GM20431 (cell line): ENCODE data around the gene AHCYL1.
"Not testable (repeated sequence)": the region's sequence is repeated elsewhere in the genome, so short reads cannot be mapped to it uniquely, and the experiment has no call there.

Experiments
- in situ Hi-C: fragments of 300-500 bp; cut with MseI, MboI; formaldehyde crosslinking; loops from one replicate; pipeline ENCODE4 v1.15.0; 2020; ENCODE audit warnings: low sequenced_read_pairs; ENCODE audit not compliant: unreplicated experiment

The AHCYL1 gene

DNA sequence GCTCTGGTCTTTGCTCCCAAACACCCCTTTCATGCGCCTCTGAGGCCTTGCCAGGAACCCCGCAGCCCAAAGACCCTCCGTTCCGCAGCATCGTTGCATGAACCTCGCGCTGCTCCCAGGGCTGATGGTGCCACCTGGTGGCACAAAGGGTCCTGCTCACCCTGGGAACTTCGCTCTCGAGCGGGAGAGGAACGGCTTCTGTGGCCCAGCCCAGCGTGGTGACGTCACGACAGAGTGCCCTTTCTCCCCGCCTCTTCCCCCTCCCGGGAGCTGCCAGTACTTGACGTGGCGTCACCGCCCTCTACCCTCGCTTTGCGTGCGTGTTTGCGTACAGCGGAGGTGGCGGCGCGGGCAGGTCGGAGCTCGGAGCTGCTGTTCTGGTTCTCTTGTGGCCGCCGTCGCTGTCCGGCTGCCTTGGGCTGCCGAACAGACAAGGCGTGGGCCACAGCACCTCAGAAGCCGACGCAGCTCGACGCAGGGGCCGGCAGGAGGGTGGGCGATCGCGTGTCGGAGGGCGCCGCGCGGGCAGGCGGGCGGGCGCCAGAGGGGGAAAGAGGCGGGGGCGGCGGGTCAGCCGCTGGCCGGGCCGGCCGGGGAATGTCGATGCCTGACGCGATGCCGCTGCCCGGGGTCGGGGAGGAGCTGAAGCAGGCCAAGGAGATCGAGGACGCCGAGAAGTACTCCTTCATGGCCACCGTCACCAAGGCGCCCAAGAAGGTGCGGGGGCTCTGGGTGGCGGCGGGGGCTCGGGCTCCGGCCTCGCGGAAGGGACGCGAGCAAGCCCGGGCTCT, at the start of gene AHCYL1:
AHCYL1 (plus strand) TSS at position 310 of the 791 bp plus-strand sequence; CDS start at position 598, 288 bp downstream.
- in situ Hi-C loops = loop anchor here (10.0 to 25.0 kb wide), 2 partner anchors 210 to 347 kb away; no protein-coding TSS in a partner anchor

DNA sequence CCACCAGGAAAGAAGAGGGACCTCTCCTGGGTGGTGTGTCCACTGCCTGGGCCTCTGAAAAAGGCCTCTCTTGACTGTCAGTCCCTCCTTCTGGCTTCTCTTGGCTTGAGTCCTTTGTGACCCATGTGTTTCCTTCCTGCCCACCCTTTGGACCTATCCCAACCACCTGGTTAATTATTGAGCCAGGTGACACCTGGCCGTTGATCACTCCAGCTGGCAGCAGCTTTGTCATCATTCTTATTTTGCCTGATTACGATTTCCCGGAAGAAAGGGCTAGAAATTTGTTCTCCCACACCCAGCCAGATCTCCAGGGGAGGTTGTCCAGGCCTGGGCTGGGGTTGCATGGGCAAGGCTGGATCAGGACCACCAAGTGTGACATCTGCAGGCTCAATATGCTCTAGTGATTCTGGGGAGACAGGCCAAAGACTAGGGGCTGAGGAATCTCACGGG, 49.1 kb upstream of the AHCYL1 start:
- in situ Hi-C loops = no loop called here

DNA sequence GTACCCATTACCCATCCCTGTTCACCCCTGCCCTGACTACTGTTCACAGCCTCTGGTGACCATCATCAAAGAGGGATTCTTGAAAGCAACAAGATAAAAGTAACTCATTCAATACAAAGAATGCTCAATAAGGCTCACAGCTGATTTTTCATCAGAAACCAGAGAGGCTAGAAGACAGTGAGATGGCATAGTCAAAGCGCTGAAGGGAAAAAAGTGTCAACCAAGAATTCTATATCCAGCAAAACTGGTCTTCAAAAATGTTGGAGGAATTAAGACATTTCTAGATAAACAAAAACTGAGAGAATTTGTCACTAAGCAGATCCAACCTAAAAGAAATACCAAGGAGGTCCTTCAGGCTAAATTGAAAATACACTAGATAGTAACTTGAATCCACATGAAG, 46.8 kb upstream of the AHCYL1 start:
- in situ Hi-C loops = no loop called here

DNA sequence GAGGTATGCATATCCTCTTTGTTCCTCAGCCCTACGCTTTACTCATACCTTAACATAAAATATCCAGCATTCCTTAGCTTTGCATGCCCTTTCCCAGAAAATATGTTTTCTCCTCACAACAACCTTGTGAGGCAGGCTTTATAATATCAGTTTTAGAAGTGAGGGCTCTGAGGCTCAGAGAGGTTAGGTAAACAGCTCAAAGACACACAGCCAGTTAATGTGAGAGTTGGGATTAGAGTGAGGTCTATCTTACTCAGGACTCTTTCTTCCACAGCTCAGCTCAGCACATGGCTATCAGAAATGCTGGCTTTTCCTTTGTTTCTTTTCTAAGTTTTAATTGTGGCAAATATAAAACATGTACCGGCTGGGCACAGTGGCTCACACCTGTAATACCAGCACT, 46.0 kb upstream of the AHCYL1 start:
- in situ Hi-C loops = no loop called here

DNA sequence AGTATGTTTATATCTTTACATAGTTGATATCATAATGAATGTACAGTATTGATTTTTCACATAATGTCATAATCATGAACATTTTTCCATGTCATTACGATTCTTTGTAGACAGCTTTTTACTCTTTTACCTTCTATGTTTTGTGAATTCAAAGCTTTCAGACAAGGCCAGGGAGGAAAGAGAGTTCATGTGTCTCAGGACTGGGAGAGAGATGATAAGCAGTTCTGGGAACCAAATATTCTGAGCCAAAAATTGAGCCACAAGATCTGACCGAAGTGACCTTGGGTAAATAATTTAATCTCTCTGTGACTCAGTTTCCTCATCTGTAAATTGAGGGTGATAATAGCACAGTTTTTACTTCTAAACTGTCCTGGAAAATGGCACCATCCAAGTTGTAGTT, 42.1 kb upstream of the AHCYL1 start:
- in situ Hi-C loops = no loop called here

DNA sequence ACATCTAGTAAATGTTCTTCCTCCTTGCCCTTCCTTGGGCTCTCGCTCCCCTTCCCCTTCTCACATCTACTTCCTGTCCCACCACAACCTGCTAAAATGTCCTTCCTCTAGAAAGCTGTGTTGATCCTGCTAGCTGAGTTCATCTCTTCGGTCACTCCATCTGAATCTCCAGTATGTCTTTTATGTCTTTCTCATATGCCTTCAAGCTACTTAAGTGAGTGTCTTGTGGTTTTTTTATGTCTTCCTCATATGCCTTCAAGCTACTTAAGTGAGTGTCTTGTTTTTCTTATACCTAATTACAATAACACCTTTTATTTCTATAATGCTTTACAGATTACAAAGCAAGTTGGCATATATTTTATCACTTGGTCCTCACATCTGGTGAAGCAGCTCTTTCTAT, 40.0 kb upstream of the AHCYL1 start:
- in situ Hi-C loops = no loop called here

DNA sequence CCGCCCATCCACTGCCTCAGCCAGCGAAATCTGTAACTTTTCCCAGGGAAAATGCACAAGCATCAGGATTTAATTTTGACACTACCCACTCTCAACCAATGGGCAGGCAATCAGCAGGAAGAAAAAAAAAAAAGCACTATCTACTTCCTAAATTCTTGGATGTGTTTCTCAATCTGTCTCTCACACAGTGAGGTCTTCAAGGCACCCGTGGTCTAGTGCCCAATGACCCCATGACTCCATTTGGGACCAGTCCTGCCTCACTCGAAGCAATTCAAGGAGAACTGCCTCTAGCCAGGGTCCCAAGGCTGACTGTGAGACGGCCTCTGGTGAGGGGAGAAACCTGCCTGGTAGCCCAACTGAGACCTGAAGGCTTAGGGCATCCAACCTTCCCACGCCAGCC, 38.1 kb upstream of the AHCYL1 start:
- in situ Hi-C loops = no loop called here

DNA sequence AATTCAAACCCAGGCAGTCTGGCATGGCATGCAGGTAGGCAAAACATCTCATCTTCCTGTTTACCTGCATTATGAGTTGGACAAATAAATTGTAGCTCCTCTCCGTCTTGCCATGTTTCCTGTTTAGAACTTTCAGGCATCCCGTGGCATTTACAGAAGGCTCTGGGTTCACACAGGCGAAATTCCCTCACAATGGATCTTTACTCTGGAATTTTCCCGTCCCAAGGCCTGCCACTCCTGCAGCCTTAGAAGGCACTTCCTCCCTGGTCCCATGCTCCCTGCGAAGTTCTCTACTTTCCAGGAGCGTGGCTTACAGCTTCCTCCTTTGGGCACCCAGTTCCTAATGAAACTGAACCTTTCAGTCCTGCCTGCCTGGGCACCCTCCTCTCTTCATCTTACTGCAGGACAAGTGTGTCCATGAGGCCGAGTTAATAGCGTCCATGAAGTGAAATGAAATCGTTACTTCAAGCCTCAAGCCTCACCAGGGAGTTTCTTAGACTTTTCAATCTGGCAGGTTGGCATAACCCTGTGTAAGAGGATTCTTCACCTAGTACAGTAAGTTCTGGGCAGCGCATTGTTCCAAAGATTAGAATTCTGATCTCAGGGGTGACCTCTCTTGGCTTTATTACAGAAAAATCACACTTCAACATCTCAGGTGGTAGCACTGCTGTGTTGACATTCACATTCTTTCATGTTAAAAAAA, 36.8 kb upstream of the AHCYL1 start:
- in situ Hi-C loops = no loop called here

DNA sequence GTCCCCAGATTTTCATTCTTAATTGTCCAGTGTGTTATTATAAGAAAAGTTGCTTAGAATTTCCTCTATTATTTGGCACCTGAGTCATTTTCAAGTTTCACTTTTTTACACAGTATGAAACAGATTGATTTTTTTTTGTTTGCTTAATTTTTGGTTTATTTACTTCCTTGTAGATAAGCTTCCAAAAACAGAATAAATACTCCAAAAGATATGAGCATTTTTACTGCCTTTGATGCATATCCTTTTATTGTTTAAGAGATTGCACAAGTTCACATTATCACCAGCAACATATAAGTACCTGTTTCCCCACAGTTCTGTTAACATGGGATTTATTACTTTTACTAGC, 36.3 kb upstream of the AHCYL1 start:
- in situ Hi-C loops = no loop called here

DNA sequence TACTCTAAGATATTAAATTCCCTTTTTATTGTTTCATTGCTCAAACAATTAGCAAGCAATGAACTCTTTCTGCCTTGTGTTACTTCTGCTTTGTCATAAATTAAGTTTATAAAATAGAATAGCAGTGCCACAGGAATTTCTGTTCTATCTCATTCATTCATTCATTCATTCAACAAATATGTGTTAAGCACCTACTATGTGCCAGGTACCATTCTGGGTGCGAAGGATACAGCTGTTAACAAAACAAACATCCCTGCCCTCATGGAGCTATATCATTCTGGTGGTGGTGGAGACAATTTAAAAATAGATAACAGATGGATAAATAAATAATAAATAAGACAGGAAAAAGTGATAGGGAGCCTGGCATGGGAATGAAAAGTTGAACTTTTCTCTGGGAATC, 34.5 kb upstream of the AHCYL1 start:
- in situ Hi-C loops = no loop called here

DNA sequence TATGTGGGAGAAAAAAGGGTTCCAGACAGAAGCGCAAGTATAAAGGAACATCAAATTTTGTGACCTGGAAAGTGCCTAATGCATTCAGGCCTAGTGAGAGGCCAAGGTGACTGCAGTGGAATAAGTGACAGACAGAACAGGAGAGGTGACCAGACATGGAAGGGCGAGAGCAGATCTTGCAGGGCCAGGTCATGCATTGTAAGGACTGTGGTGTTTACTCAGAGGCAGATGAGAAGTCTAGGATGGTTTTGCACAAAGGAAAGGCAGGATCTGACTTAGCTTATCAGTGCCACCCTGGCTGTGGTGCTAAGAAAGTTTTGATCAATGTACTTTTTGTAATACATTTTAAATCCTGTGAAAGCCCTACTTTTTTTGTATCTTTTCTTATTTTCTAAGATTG, 34.1 kb upstream of the AHCYL1 start:
- in situ Hi-C loops = no loop called here

DNA sequence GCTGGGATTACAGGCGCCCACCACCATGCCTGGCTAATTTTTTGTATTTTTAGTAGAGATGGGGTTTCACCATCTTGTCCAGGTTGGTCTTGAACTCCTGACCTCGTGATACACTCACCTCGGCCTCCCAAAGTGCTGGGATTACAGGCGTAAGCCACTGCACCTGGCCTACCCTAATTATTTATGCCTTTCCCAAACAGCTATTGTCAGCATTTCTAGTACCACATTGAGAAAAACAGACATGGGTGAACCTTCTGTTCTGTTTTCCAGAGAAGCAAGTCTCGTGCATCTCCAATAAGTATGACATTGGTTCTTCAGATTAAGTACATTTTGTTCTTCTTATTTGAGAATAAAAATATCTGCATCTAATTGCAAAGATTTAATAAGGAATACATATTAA, 33.1 kb upstream of the AHCYL1 start:
- in situ Hi-C loops = not testable (repeated sequence)

DNA sequence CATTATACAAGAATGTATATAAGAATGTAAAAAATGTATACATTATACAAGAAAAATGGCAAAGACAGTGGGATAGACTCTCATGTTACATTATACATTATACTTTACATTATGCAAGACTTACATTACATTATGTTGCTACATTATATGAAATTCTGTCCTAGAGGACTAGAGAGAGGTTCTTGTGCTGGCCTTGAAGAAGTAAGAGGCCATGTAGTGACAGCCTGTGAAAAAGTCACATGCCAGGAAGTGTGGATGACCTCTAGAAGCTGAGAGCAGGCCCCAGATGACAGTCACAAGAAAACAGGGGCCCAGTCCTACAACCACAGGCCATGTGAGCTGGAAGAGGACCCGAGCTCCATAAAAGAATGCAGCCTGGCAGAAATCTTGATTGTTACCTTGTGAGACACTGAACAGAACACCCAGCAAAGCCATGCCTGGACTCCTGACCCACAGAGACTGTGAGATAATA, 30.5 kb upstream of the AHCYL1 start:
- in situ Hi-C loops = no loop called here

DNA sequence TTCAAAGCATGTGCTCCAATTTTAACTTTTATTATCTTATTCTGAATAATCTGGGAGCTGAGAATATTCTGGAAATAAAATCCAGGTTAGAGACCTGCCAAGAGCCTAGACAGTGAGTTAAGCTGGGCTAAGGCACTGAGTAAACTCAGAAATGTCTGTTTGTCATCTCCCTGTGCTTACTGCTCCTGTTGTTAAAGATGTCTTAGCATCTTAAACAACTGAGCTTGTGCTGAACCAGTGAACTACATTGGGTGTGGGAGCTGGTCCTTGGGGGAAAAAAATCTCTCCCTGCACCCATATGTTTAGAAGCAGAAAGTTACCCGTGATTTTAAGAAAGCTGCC, 25.0 kb upstream of the AHCYL1 start:
- in situ Hi-C loops = no loop called here

DNA sequence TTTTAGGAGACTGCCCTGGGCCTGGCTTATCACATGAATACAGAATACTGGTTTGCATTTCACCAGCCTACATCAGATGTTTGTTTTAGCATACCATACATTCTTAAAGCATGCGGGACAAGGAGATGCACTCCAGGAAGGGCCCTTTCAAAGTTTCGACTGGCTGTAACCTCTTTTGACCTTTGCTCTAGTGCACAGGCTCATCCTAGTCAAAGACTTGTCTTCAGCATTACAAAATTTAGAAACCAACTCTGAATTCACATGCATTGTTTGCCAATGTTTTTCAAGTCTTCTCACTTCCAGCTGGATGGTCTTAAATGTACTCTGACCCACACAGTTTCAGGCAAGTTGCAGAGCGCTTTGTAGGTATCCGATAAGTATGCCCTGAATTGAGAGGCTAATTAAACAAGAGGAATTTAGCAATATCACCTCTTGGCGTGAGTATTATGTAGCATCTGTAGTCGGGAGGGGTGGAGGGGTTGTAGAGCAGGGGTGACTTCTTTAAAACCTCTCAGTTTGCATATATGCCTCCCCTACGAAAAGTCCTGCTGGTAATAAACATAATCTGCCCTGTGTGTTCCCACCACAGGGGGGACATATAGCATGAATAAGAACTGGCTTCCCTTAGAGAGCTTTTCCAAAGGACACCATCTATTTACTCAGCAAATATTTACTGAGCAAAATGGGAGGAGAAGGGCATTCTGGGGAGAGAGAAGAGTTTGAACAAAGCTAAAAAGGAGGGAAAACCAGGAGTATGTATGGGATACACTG, 24.4 kb upstream of the AHCYL1 start:
- in situ Hi-C loops = no loop called here

DNA sequence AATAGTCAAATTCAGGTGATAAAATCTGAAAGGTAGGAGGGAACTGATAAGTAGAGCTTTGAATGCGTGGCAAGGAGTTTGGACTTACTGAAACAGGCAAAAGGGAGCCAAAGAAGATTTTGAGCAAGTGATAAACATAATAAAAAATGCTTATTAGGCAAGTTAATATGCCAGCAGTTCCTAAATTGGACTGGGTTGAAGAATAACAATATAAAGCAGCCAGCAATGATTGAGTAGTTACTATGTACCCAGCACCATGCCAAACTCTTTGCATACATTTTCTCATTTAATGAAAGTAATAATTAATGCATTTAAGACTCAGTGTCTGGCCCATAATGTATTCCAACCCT, 23.8 kb upstream of the AHCYL1 start:
- in situ Hi-C loops = no loop called here

DNA sequence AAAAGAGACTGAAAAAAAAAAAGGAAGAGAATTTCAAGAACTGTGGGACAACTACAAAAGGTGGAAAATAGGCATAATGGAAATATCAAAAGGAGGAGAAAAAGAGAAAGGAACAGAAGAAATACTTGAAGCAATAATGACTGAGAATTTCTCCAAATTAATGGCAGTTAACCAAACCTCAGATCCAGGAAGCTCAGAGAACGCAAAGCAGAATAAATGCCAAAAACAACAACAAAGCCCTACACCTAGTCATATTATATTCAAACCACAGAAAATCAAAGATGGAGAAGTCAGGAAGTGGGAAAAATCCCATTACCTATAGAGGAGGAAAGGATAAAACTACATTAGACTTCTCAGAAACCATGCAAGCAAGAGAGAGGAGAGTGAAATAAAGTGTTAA, 20.7 kb upstream of the AHCYL1 start:
- in situ Hi-C loops = no loop called here

DNA sequence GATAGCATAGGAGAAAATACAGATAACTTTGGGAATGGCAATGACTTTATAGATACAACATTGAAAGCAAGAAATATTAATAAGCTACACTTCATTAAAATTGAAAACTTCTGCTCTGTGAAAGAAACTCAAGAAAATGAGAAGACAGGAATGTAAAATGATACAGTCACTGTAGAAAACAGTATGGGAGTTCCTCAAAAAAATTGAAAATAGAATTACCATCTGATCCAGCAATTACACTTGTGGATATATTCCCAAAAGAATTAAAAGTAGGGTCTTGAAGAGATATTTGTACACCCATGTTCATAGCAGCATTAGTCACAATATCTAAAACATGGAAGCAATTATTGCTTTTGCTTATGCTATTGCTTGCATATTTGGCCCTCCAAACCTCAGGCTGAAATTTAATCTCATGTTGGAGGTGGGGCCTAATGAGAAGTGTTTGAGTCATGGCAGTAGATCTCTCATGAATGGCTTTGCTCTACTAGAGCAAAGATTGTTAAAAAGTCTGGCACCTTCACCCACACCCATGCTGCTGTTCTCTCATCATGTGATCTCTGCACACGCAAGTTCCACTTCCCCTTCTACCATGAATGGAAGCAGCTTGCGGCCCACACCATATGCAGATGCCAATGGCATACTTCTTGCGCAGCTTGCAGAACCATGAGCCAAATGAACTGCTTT, 15.3 kb upstream of the AHCYL1 start:
- in situ Hi-C loops = no loop called here

DNA sequence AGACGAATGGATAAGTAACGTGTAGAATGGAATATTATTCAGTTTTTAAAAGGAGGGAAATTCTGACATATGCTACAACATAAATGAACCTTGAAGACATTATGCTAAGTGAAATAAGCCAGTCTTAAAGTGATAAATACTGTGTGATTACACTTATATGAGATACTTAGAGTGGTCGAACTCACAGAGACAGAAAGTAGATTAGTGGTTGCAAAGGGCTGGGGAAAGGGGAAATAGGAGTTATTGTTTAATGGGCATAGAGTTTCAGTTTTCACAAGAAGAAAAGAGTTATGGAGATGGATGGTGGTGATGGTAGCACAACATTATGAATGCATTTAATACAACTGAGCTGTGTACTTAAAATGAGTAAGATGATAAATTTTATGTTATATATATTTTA, 14.7 kb upstream of the AHCYL1 start:
- in situ Hi-C loops = no loop called here

DNA sequence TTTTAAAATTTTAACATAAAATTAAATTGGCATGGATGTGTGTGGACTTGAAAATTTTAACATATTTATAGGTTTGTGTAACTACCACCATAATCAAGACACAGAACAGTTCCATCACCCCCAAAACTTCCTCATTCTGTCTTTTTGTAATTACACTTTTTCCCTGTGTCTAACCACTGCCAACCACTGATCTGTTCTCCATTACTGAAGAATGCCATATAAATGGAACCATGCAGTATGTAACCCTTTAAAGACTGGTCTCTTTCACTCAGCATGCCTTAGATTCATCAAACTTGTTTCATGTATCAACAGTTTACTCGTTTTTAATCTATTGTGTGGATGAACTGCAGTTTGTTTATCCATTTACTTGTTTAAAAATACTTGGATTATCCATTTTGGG, 13.0 kb upstream of the AHCYL1 start:
- in situ Hi-C loops = no loop called here
